Measurements from ENCODE around the gene DTL. TPM values are rescaled to one million over a fixed set of nuclear protein-coding genes. Genes with fewer than 3 reads are reported as not detected.
A peak's percentile ranks its signal among the peaks of the same experiment; 100 is the strongest.

The DTL gene
- total RNA-seq, 3 donors from 2014 or later (not counting 1 experiment from before 2014, with no cell fraction given) = 1.1 to 4.0 (median 3.3) TPM

DNA sequence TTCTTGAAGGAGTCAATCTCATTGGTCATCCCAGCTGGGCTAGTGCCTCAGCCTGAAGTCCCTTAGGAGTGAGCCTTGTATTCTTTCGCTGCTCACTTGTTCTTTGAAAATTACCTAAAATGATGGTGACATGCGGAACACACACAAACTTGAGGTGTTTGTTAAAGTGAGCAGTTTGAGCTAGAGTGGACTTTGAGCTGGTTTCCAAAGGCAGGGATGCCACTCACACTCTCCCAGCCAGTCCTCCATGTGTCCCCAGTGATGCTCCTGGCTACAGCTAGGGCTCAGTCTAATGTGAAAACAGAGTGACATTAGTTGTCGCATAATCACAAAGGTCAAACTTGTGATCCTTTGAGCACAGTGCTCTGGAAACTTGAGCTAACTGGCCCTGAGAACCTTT is 84.3 kb downstream of the DTL start:
- Mint-ChIP-seq H3K4me1 (peaks cover 16 to 17% of the 10 kb centered on the region in 2 donors), H3K27me3 (ENCODE audit: low read depth in 2 of 2) (no peaks in the 10 kb centered on the region), H3K4me3 (no peak overlapping the region), H3K27ac (no peak overlapping the region), H3K36me3 (no peaks in the 10 kb centered on the region), H3K9me3 (no peaks in the 10 kb centered on the region)
- 81% methylated on average over 3 of the region's 3 CpGs for WGBS (ENCODE audit: insufficient coverage)
- H3K36me3 ChIP-seq (ENCODE audit: control insufficient read depth, insufficient read depth, low read length) = no peaks in the 10 kb centered on the region
- DNase-seq (no peak), ATAC-seq (no peak)
- no peaks in the 10 kb centered on the region for H3K27me3 ChIP-seq (ENCODE audit: control insufficient read depth, insufficient read depth, low read length)
- H3K27ac ChIP-seq (ENCODE audit: low read length) = no peak overlapping the region
- intact Hi-C loops (cut with micrococcal nuclease) = no loop called here
- H3K4me3 ChIP-seq (ENCODE audit: low read length) = no peak overlapping the region
- no peaks in the 10 kb centered on the region for H3K9me3 ChIP-seq (ENCODE audit: control insufficient read depth, insufficient read depth, low read length)
- TF ChIP-seq, protein P1, sequence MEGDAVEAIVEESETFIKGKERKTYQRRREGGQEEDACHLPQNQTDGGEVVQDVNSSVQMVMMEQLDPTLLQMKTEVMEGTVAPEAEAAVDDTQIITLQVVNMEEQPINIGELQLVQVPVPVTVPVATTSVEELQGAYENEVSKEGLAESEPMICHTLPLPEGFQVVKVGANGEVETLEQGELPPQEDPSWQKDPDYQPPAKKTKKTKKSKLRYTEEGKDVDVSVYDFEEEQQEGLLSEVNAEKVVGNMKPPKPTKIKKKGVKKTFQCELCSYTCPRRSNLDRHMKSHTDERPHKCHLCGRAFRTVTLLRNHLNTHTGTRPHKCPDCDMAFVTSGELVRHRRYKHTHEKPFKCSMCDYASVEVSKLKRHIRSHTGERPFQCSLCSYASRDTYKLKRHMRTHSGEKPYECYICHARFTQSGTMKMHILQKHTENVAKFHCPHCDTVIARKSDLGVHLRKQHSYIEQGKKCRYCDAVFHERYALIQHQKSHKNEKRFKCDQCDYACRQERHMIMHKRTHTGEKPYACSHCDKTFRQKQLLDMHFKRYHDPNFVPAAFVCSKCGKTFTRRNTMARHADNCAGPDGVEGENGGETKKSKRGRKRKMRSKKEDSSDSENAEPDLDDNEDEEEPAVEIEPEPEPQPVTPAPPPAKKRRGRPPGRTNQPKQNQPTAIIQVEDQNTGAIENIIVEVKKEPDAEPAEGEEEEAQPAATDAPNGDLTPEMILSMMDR (IDR thresholded peaks at IDR 0.05) = no peak
- peaks cover 14% of the 10 kb centered on the region for H3K4me1 ChIP-seq (ENCODE audit: control insufficient read depth, insufficient read depth, low read length)

DNA sequence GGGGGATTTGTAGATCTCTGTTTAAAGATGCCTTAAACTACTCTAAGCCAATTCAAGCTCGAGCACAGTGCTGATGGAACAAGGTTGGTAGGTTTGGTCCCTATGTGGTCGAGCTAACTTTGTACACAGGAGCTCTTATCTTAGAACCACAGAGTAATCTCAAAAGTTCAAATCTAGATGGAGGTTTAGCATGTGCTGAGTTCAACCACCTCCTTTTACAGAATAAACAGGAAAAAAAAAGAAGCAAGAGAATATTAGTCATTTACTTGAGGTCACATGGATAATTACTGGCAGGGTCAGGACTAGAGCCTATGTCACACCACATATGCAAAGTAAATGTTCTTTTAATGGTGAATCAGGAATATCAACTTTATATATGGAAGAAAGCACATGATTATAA is 86.2 kb downstream of the DTL start:
- Histone ChIP-seq H3K4me3 (ENCODE audit: low read length) (no peak overlapping the region), H3K36me3 (ENCODE audit: control insufficient read depth, insufficient read depth, low read length) (no peaks in the 10 kb centered on the region), H3K27me3 (ENCODE audit: control insufficient read depth, insufficient read depth, low read length) (no peaks in the 10 kb centered on the region), H3K4me1 (ENCODE audit: control insufficient read depth, insufficient read depth, low read length) (peaks cover 19% of the 10 kb centered on the region), H3K9me3 (ENCODE audit: control insufficient read depth, insufficient read depth, low read length) (no peaks in the 10 kb centered on the region), H3K27ac (ENCODE audit: low read length) (no peak overlapping the region)
- Mint-ChIP-seq H3K4me1 (peaks cover 26% of the 10 kb centered on the region in 2 donors), H3K4me3 (no peak overlapping the region), H3K27ac (no peak overlapping the region), H3K9me3 (no peaks in the 10 kb centered on the region), H3K27me3 (ENCODE audit: low read depth in 2 of 2) (no peaks in the 10 kb centered on the region), H3K36me3 (no peaks in the 10 kb centered on the region)
- TF ChIP-seq, protein P1 (IDR thresholded peaks at IDR 0.05) = no peak
- ATAC-seq = peak in 1 of 3 donors; percentile 78
- intact Hi-C loops (cut with micrococcal nuclease) = no loop called here
- WGBS (ENCODE audit: insufficient coverage) = no CpG with 5 or more reads among the region's 2 CpGs
- no peak for DNase-seq

DNA sequence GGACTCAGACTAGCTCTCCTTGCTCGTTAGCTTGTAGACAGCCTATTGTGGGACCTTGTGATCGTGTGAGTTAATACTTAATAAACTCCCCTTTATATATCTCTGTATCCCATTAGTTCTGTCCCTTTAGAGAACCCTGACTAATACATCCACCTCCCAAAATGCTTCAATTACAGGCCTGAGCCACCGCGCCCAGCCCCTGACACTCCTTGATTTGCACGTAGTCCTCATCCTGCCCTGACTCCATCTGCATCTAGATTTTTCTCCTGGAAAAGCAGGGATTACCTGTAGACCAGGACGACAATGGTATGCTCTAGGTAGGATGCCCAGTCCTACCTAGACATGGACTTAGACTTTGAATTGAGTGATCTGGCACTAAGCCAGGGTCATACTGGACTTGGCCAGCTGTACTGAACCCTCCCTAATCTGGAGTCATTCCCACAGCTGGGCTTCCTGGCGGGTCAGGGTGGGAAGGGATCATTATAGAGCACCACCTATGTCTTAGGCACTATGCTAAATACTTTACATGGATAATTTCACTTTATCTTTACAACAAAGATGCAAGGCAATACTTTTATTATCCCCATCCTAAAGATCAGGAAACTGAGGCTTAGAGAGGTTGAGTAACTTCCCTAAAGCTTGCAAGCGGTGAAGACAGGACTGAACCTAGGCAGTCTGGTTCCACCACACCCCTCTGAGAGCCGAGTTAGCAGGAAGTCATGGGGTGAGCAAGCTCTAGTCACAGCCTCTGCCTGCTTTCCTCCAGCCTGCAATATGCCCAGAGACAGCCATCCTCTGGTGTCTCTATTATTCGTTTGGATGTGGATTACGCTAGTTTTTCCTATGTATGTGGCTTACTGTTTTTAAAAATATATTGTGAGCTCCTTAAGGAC is 89.4 kb downstream of the DTL start:
- Histone ChIP-seq H3K9me3 (ENCODE audit: control insufficient read depth, insufficient read depth, low read length) (no peaks in the 10 kb centered on the region), H3K4me3 (ENCODE audit: low read length) (no peak overlapping the region), H3K36me3 (ENCODE audit: control insufficient read depth, insufficient read depth, low read length) (no peaks in the 10 kb centered on the region), H3K27me3 (ENCODE audit: control insufficient read depth, insufficient read depth, low read length) (no peaks in the 10 kb centered on the region), H3K27ac (ENCODE audit: low read length) (no peak overlapping the region), H3K4me1 (ENCODE audit: control insufficient read depth, insufficient read depth, low read length) (peaks cover 8% of the 10 kb centered on the region)
- Mint-ChIP-seq H3K9me3 (no peaks in the 10 kb centered on the region), H3K4me1 (peaks cover 13 to 14% of the 10 kb centered on the region in 2 donors), H3K27ac (peak overlapping the region in 1 of 2 donors; percentile 18), H3K4me3 (no peak overlapping the region), H3K27me3 (ENCODE audit: low read depth in 2 of 2) (no peaks in the 10 kb centered on the region), H3K36me3 (no peaks in the 10 kb centered on the region)
- 66% methylated on average over 11 of the region's 11 CpGs for WGBS (ENCODE audit: insufficient coverage)
- peak; percentile 83 to 90 (median 88) for ATAC-seq
- TF ChIP-seq, protein P1 (IDR thresholded peaks at IDR 0.05) = no peak
- intact Hi-C loops (cut with micrococcal nuclease) = no loop called here
- DNase-seq = peak in 1 of 2 donors; percentile 14
